ENCODE measurements around the gene SATB2. TPM values are rescaled to one million over a fixed set of nuclear protein-coding genes. Genes with fewer than 3 reads are reported as not detected.

The SATB2 gene
- total RNA-seq, 1 donor from 2014 or later = 1.6 TPM

DNA sequence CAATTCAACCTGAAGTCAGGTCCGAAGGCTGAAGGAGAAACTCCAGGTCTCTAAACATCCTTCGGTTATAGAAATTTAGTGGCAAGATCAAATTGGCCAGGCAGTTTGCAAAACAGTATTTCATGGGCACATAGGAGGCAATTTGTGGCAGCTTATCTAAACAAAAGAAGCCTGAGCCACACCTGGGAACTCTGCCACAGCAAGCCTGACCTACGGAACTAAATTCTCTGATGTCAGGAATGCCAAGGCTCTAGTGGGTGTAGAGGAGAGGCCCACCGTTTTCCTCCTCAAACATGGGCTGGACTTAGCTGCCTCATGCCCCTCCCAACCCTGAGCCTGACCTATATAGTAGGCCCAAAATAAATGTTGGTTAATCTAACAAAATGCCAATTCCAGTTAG lies 16.0 kb downstream of the SATB2 start:
- H3K36me3 ChIP-seq (ENCODE audit: control insufficient read depth, insufficient read depth, low read length) = no peaks in the 10 kb centered on the region
- no peak overlapping the region for H3K4me3 ChIP-seq (ENCODE audit: low read depth, low read length)
- no peaks in the 10 kb centered on the region for H3K27me3 ChIP-seq (ENCODE audit: control insufficient read depth, insufficient read depth, low read length)
- DNase-seq (ENCODE audit: low read depth) (no peak), FAIRE-seq (no peak)
- TF ChIP-seq, protein P1, sequence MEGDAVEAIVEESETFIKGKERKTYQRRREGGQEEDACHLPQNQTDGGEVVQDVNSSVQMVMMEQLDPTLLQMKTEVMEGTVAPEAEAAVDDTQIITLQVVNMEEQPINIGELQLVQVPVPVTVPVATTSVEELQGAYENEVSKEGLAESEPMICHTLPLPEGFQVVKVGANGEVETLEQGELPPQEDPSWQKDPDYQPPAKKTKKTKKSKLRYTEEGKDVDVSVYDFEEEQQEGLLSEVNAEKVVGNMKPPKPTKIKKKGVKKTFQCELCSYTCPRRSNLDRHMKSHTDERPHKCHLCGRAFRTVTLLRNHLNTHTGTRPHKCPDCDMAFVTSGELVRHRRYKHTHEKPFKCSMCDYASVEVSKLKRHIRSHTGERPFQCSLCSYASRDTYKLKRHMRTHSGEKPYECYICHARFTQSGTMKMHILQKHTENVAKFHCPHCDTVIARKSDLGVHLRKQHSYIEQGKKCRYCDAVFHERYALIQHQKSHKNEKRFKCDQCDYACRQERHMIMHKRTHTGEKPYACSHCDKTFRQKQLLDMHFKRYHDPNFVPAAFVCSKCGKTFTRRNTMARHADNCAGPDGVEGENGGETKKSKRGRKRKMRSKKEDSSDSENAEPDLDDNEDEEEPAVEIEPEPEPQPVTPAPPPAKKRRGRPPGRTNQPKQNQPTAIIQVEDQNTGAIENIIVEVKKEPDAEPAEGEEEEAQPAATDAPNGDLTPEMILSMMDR (IDR thresholded peaks at IDR 0.05; ENCODE audit: insufficient read depth, low read length, severe bottlenecking) = no peak

- Histone ChIP-seq H3K27me3 (ENCODE audit: control insufficient read depth, insufficient read depth, low read length) (no peaks in the 10 kb centered on the region), H3K4me3 (ENCODE audit: low read depth, low read length) (no peak overlapping the region), H3K36me3 (ENCODE audit: control insufficient read depth, insufficient read depth, low read length) (no peaks in the 10 kb centered on the region)
- no peak for FAIRE-seq
- DNase-seq (ENCODE audit: low read depth) = no peak
- TF ChIP-seq, protein P1 (IDR thresholded peaks at IDR 0.05; ENCODE audit: insufficient read depth, low read length, severe bottlenecking) = no peak
Observed at GRCh38 chr2:199440118-199440517, 17.6 kb downstream of the SATB2 start.

DNA sequence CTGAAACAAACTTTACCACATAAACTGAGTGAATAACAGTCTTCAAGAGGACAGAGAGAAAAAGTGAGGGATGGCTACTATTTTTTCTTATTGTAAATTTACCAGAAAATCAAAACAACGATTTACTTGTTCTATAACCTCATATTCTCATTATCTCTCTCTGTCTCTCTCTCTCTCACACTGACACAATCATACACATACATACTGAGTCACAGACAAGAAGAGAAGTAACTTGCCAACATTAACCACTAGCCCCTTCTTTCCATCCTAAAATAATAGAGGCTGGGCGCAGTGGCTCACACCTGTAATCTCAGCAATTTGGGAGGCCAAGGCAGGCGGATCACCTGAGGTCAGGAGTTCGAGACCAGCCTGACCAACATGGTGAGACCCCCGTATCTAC lies 18.2 kb downstream of the SATB2 start:
- no peak for DNase-seq (ENCODE audit: low read depth)
- Histone ChIP-seq H3K27me3 (ENCODE audit: control insufficient read depth, insufficient read depth, low read length) (no peaks in the 10 kb centered on the region), H3K36me3 (ENCODE audit: control insufficient read depth, insufficient read depth, low read length) (no peaks in the 10 kb centered on the region), H3K4me3 (ENCODE audit: low read depth, low read length) (no peak overlapping the region)
- TF ChIP-seq, protein P1 (IDR thresholded peaks at IDR 0.05; ENCODE audit: insufficient read depth, low read length, severe bottlenecking) = no peak
- no peak for FAIRE-seq

GRCh38 chr2:199439066-199439465 lies 18.7 kb downstream of the SATB2 start:
- H3K36me3 ChIP-seq (ENCODE audit: control insufficient read depth, insufficient read depth, low read length) = no peaks in the 10 kb centered on the region
- H3K4me3 ChIP-seq (ENCODE audit: low read depth, low read length) = no peak overlapping the region
- no peak for DNase-seq (ENCODE audit: low read depth)
- TF ChIP-seq, protein P1 (IDR thresholded peaks at IDR 0.05; ENCODE audit: insufficient read depth, low read length, severe bottlenecking) = no peak
- no peak for FAIRE-seq
- H3K27me3 ChIP-seq (ENCODE audit: control insufficient read depth, insufficient read depth, low read length) = no peaks in the 10 kb centered on the region

- FAIRE-seq (no peak), DNase-seq (ENCODE audit: low read depth) (no peak)
- Histone ChIP-seq H3K4me3 (ENCODE audit: low read depth, low read length) (no peak overlapping the region), H3K36me3 (ENCODE audit: control insufficient read depth, insufficient read depth, low read length) (no peaks in the 10 kb centered on the region), H3K27me3 (ENCODE audit: control insufficient read depth, insufficient read depth, low read length) (no peaks in the 10 kb centered on the region)
- TF ChIP-seq, protein P1 (IDR thresholded peaks at IDR 0.05; ENCODE audit: insufficient read depth, low read length, severe bottlenecking) = no peak
Observed at GRCh38 chr2:199434555-199434954, 23.2 kb downstream of the SATB2 start.

- no peak overlapping the region for H3K4me3 ChIP-seq (ENCODE audit: low read depth, low read length)
- no peaks in the 10 kb centered on the region for H3K36me3 ChIP-seq (ENCODE audit: control insufficient read depth, insufficient read depth, low read length)
- TF ChIP-seq, protein P1 (IDR thresholded peaks at IDR 0.05; ENCODE audit: insufficient read depth, low read length, severe bottlenecking) = no peak
- no peaks in the 10 kb centered on the region for H3K27me3 ChIP-seq (ENCODE audit: control insufficient read depth, insufficient read depth, low read length)
- no peak for DNase-seq (ENCODE audit: low read depth)
- no peak for FAIRE-seq
Observed at GRCh38 chr2:199433204-199433832, 24.4 kb downstream of the SATB2 start.
